T-helper 17 cell (primary cell): ENCODE results near the gene GSS. TPM values are rescaled to one million over a fixed set of nuclear protein-coding genes. Genes with fewer than 3 reads are reported as not detected.

ENCODE experiments used
- ATAC-seq: fragments of 150-1000 bp; cut with Tn5 transposase; 2 replicates; pipeline ENCODE4 v1.10.0; 2021; ENCODE audit warnings: mild to moderate bottlenecking, moderate library complexity
- DNase-seq, 3 donors: peaks; one replicate each; pipeline versions ENCODE4 v3.0.0 to v3.0.0-alpha.2; 2020 to 2021
- H3K9me3 ChIP-seq: one replicate; pipeline ENCODE4 v1.7.0; 2013; ENCODE audit warnings: low read length, mild to moderate bottlenecking; ENCODE audit not compliant: control insufficient read depth, poor library complexity, severe bottlenecking
- H3K27ac Mint-ChIP-seq: one replicate; pipeline ENCODE4 v1.8.0; 2022; ENCODE audit warnings: mild to moderate bottlenecking, moderate library complexity, mixed read lengths
- H3K27me3 Mint-ChIP-seq: one replicate; pipeline ENCODE4 v1.8.0; 2022; ENCODE audit warnings: mixed read lengths
- H3K36me3 Mint-ChIP-seq: one replicate; pipeline ENCODE4 v1.8.0; 2022; ENCODE audit warnings: low read depth, mixed read lengths
- H3K4me1 Mint-ChIP-seq: one replicate; pipeline ENCODE4 v1.8.0; 2022; ENCODE audit warnings: mild to moderate bottlenecking, mixed read lengths
- H3K4me3 Mint-ChIP-seq: one replicate; pipeline ENCODE4 v1.8.0; 2022; ENCODE audit warnings: mild to moderate bottlenecking, moderate library complexity, mixed read lengths
- total RNA-seq, 4 donors: library from RNA in 2 of 4; stranded (reverse) in 2 of 4; gene quantifications; one replicate each; pipeline ENCODE4 v1.2.3 and lab custom pipeline; 2022 to 2026

GSS gene
- total RNA-seq, 2 donors from 2014 or later: 23.3 to 27.0 TPM

- Mint-ChIP-seq H3K27me3 (no peaks in the 10 kb centered on the region), H3K4me3 (no peak overlapping the region), H3K36me3 (peaks cover 6% of the 10 kb centered on the region), H3K4me1 (no peaks in the 10 kb centered on the region), H3K27ac (no peak overlapping the region)
- ATAC-seq (no peak), DNase-seq (no peak)
- no peaks in the 10 kb centered on the region for H3K9me3 ChIP-seq
Observed at GRCh38 chr20:34941226-34941625, 14.4 kb downstream of the GSS start.

- Mint-ChIP-seq H3K4me1 (peaks cover 1% of the 10 kb centered on the region), H3K27ac (no peak overlapping the region), H3K4me3 (no peak overlapping the region), H3K27me3 (no peaks in the 10 kb centered on the region), H3K36me3 (peaks cover 8% of the 10 kb centered on the region)
- ATAC-seq (no peak), DNase-seq (no peak)
- no peaks in the 10 kb centered on the region for H3K9me3 ChIP-seq
Observed at GRCh38 chr20:34940081-34940481, 15.5 kb downstream of the GSS start.

- no peak for ATAC-seq
- peaks cover 2% of the 10 kb centered on the region for H3K4me1 Mint-ChIP-seq
- peaks cover 10% of the 10 kb centered on the region for H3K36me3 Mint-ChIP-seq
- no peak overlapping the region for H3K4me3 Mint-ChIP-seq
- H3K27ac Mint-ChIP-seq: no peak overlapping the region
- DNase-seq: no peak
- H3K27me3 Mint-ChIP-seq: no peaks in the 10 kb centered on the region
- no peaks in the 10 kb centered on the region for H3K9me3 ChIP-seq
Observed at GRCh38 chr20:34938466-34939163, 17.0 kb downstream of the GSS start.

GRCh38 chr20:34931771-34932170 is 23.8 kb downstream of the GSS start:
- no peak for DNase-seq
- Mint-ChIP-seq H3K4me3 (no peak overlapping the region), H3K27me3 (no peaks in the 10 kb centered on the region), H3K36me3 (peaks cover 18% of the 10 kb centered on the region), H3K4me1 (peaks cover 15% of the 10 kb centered on the region), H3K27ac (no peak overlapping the region)
- no peaks in the 10 kb centered on the region for H3K9me3 ChIP-seq
- no peak for ATAC-seq

GRCh38 chr20:34928411-34928810 is 27.2 kb downstream of the GSS start:
- Mint-ChIP-seq H3K27ac (no peak overlapping the region), H3K4me1 (peaks cover 22% of the 10 kb centered on the region), H3K36me3 (peaks cover 12% of the 10 kb centered on the region), H3K27me3 (no peaks in the 10 kb centered on the region), H3K4me3 (no peak overlapping the region)
- DNase-seq (no peak), ATAC-seq (no peak)
- H3K9me3 ChIP-seq: no peaks in the 10 kb centered on the region

GRCh38 chr20:34927736-34928135 is 27.9 kb downstream of the GSS start:
- Mint-ChIP-seq H3K36me3 (peaks cover 12% of the 10 kb centered on the region), H3K27me3 (no peaks in the 10 kb centered on the region), H3K27ac (no peak overlapping the region), H3K4me1 (peaks cover 19% of the 10 kb centered on the region), H3K4me3 (no peak overlapping the region)
- DNase-seq (no peak), ATAC-seq (no peak)
- no peaks in the 10 kb centered on the region for H3K9me3 ChIP-seq

GRCh38 chr20:34926581-34926980 is 29.0 kb downstream of the GSS start:
- DNase-seq (no peak), ATAC-seq (no peak)
- Mint-ChIP-seq H3K27ac (peak overlapping the region; percentile 34), H3K27me3 (no peaks in the 10 kb centered on the region), H3K4me3 (no peak overlapping the region), H3K4me1 (peaks cover 16% of the 10 kb centered on the region), H3K36me3 (peaks cover 7% of the 10 kb centered on the region)
- no peaks in the 10 kb centered on the region for H3K9me3 ChIP-seq

- peaks cover 7% of the 10 kb centered on the region for H3K36me3 Mint-ChIP-seq
- peak overlapping the region; percentile 34 for H3K27ac Mint-ChIP-seq
- no peak for ATAC-seq
- DNase-seq: no peak
- peaks cover 16% of the 10 kb centered on the region for H3K4me1 Mint-ChIP-seq
- no peak overlapping the region for H3K4me3 Mint-ChIP-seq
- no peaks in the 10 kb centered on the region for H3K9me3 ChIP-seq
- H3K27me3 Mint-ChIP-seq: no peaks in the 10 kb centered on the region
Observed at GRCh38 chr20:34925981-34926380, 29.6 kb downstream of the GSS start.

- Mint-ChIP-seq H3K4me1 (peaks cover 11% of the 10 kb centered on the region), H3K36me3 (peaks cover 2% of the 10 kb centered on the region), H3K27ac (peak overlapping the region; percentile 34), H3K4me3 (no peak overlapping the region), H3K27me3 (no peaks in the 10 kb centered on the region)
- no peak for ATAC-seq
- no peaks in the 10 kb centered on the region for H3K9me3 ChIP-seq
- DNase-seq: no peak
Observed at GRCh38 chr20:34925341-34925740, 30.3 kb downstream of the GSS start.

- Mint-ChIP-seq H3K27me3 (no peaks in the 10 kb centered on the region), H3K27ac (no peak overlapping the region), H3K4me3 (no peak overlapping the region), H3K4me1 (peaks cover 13% of the 10 kb centered on the region), H3K36me3 (no peaks in the 10 kb centered on the region)
- ATAC-seq: no peak
- no peak for DNase-seq
- H3K9me3 ChIP-seq: no peaks in the 10 kb centered on the region
Observed at GRCh38 chr20:34923414-34923813, 32.2 kb downstream of the GSS start.

GRCh38 chr20:34922654-34923381 is 32.8 kb downstream of the GSS start:
- Mint-ChIP-seq H3K27me3 (no peaks in the 10 kb centered on the region), H3K4me1 (peaks cover 18% of the 10 kb centered on the region), H3K36me3 (no peaks in the 10 kb centered on the region), H3K4me3 (no peak overlapping the region), H3K27ac (no peak overlapping the region)
- no peaks in the 10 kb centered on the region for H3K9me3 ChIP-seq
- ATAC-seq (no peak), DNase-seq (no peak)

- H3K4me1 Mint-ChIP-seq: peaks cover 25% of the 10 kb centered on the region
- no peak overlapping the region for H3K4me3 Mint-ChIP-seq
- H3K9me3 ChIP-seq: no peaks in the 10 kb centered on the region
- DNase-seq (no peak), ATAC-seq (no peak)
- H3K27ac Mint-ChIP-seq: no peak overlapping the region
- H3K36me3 Mint-ChIP-seq: no peaks in the 10 kb centered on the region
- H3K27me3 Mint-ChIP-seq: no peaks in the 10 kb centered on the region
Observed at GRCh38 chr20:34921436-34921835, 34.2 kb downstream of the GSS start.

GRCh38 chr20:34920055-34920454 is 35.6 kb downstream of the GSS start:
- ATAC-seq (no peak), DNase-seq (no peak)
- H3K27me3 Mint-ChIP-seq: no peaks in the 10 kb centered on the region
- H3K36me3 Mint-ChIP-seq: no peaks in the 10 kb centered on the region
- peaks cover 26% of the 10 kb centered on the region for H3K4me1 Mint-ChIP-seq
- H3K9me3 ChIP-seq: no peaks in the 10 kb centered on the region
- no peak overlapping the region for H3K4me3 Mint-ChIP-seq
- H3K27ac Mint-ChIP-seq: no peak overlapping the region
